NCI-H510A (cell line): ENCODE results near the gene SLC16A11.
"Not testable (repeated sequence)": the region's sequence is repeated elsewhere in the genome, so short reads cannot be mapped to it uniquely, and the experiment has no call there.

ENCODE experiments used
- DNase-seq: peaks from one replicate; lab custom pipeline; 2025; lab: John Stamatoyannopoulos, UW

The SLC16A11 gene

GRCh38 chr17:7005716-7006115 is 38.2 kb downstream of the SLC16A11 start:
- DNase-seq = no peak

- peak; percentile 12 for DNase-seq
Measured at GRCh38 chr17:7004398-7005253, 39.3 kb downstream of the SLC16A11 start.

- DNase-seq = no peak
Measured at GRCh38 chr17:7003745-7004144, 40.1 kb downstream of the SLC16A11 start.

- no peak for DNase-seq
Measured at GRCh38 chr17:7002288-7003047, 41.4 kb downstream of the SLC16A11 start.

GRCh38 chr17:7001318-7001961 is 42.5 kb downstream of the SLC16A11 start:
- no peak for DNase-seq

GRCh38 chr17:6998855-6999508 is 44.9 kb downstream of the SLC16A11 start:
- DNase-seq = no peak

- no peak for DNase-seq
Measured at GRCh38 chr17:6997171-6997570, 46.7 kb downstream of the SLC16A11 start.

GRCh38 chr17:6996256-6997011 is 47.5 kb downstream of the SLC16A11 start:
- no peak for DNase-seq

GRCh38 chr17:6995500-6996255 is 48.2 kb downstream of the SLC16A11 start, which contains the start of gene ALOX12:
Gene ALOX12, plus strand, starts transcription at chr17:6996049. Its CDS starts 69 bp downstream, at chr17:6996118.
- DNase-seq = no peak

GRCh38 chr17:6994666-6995256 is 49.1 kb downstream of the SLC16A11 start:
- DNase-seq = no peak

- no peak for DNase-seq
Measured at GRCh38 chr17:6994118-6994598, 49.7 kb downstream of the SLC16A11 start.

- not testable (repeated sequence) for DNase-seq
Measured at GRCh38 chr17:6993613-6994056, 50.3 kb downstream of the SLC16A11 start.
